ENCODE results near the gene SLC16A2.

Gene SLC16A2

DNA sequence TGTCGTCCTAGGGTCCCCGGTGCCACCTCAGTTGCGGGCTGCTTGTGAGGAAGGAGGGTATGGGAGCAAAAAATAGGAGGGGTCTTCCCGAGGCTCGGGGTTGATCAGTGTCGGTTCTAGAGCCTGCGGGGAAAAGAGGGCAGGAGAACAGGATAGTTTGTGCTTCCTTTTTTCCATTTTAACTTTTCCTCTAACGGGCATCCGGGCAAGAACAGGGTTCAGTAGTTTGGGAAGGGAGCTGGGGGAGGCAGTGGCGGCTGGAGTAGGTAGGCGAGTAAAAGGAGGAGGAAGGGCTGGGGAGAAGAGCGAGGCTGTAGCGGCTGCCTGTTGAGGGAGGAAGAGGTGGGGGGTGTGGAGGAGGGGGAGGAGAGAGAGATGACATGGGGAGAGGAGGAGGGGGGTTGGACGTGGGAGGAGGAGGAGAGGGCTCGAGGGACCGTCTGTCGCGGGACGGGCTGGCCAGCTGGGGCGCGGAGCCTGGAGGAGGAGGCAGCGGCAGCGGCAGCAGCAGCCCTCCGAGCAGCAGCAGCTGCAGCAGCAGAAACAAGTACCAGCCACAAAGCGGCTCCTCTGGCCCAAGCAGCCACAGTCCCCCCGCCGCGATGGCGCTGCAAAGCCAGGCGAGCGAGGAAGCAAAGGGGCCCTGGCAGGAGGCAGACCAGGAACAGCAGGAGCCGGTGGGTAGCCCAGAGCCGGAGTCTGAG, at the start of gene SLC16A2 (continued):
- TF ChIP-seq, protein P1, sequence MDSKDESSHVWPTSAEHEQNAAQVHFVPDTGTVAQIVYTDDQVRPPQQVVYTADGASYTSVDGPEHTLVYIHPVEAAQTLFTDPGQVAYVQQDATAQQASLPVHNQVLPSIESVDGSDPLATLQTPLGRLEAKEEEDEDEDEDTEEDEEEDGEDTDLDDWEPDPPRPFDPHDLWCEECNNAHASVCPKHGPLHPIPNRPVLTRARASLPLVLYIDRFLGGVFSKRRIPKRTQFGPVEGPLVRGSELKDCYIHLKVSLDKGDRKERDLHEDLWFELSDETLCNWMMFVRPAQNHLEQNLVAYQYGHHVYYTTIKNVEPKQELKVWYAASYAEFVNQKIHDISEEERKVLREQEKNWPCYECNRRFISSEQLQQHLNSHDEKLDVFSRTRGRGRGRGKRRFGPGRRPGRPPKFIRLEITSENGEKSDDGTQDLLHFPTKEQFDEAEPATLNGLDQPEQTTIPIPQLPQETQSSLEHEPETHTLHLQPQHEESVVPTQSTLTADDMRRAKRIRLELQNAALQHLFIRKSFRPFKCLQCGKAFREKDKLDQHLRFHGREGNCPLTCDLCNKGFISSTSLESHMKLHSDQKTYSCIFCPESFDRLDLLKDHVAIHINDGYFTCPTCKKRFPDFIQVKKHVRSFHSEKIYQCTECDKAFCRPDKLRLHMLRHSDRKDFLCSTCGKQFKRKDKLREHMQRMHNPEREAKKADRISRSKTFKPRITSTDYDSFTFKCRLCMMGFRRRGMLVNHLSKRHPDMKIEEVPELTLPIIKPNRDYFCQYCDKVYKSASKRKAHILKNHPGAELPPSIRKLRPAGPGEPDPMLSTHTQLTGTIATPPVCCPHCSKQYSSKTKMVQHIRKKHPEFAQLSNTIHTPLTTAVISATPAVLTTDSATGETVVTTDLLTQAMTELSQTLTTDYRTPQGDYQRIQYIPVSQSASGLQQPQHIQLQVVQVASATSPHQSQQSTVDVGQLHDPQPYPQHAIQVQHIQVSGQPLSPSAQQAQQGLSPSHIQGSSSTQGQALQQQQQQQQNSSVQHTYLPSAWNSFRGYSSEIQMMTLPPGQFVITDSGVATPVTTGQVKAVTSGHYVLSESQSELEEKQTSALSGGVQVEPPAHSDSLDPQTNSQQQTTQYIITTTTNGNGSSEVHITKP (tag by site-specific recombination; IDR thresholded peaks at IDR 0.05) = peak; percentile 43; the same call in 1 of the 2 replicates
- TF ChIP-seq, protein P2, sequence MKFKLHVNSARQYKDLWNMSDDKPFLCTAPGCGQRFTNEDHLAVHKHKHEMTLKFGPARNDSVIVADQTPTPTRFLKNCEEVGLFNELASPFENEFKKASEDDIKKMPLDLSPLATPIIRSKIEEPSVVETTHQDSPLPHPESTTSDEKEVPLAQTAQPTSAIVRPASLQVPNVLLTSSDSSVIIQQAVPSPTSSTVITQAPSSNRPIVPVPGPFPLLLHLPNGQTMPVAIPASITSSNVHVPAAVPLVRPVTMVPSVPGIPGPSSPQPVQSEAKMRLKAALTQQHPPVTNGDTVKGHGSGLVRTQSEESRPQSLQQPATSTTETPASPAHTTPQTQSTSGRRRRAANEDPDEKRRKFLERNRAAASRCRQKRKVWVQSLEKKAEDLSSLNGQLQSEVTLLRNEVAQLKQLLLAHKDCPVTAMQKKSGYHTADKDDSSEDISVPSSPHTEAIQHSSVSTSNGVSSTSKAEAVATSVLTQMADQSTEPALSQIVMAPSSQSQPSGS (tag by site-specific recombination; IDR thresholded peaks at IDR 0.05; ENCODE audit: low read depth) = peak; percentile 35; the same call in 1 of the 2 replicates
- TF ChIP-seq ZNF830 (tag by site-specific recombination; IDR thresholded peaks at IDR 0.05; ENCODE audit: low read depth) = no peak
- no peak for TF ChIP-seq ZNF701 (tag by site-specific recombination; IDR thresholded peaks at IDR 0.05)
- no peak for TF ChIP-seq ZNF16 (tag by site-specific recombination; IDR thresholded peaks at IDR 0.05; ENCODE audit: low read depth)
- no peak for TF ChIP-seq TRIM28 (IDR thresholded peaks at IDR 0.05; ENCODE audit: borderline replicate concordance, low read length)
- TF ChIP-seq ZBTB48 (tag by site-specific recombination; IDR thresholded peaks at IDR 0.05) = peak; percentile 95
- peak; percentile 81 for TF ChIP-seq KLF8 (tag by site-specific recombination; IDR thresholded peaks at IDR 0.05)
- TF ChIP-seq ZNF23 (tag by site-specific recombination; IDR thresholded peaks at IDR 0.05; ENCODE audit: borderline replicate concordance) = no peak
- TF ChIP-seq ZNF837 (tag by site-specific recombination; IDR thresholded peaks at IDR 0.05) = no peak
- TF ChIP-seq, protein P3, sequence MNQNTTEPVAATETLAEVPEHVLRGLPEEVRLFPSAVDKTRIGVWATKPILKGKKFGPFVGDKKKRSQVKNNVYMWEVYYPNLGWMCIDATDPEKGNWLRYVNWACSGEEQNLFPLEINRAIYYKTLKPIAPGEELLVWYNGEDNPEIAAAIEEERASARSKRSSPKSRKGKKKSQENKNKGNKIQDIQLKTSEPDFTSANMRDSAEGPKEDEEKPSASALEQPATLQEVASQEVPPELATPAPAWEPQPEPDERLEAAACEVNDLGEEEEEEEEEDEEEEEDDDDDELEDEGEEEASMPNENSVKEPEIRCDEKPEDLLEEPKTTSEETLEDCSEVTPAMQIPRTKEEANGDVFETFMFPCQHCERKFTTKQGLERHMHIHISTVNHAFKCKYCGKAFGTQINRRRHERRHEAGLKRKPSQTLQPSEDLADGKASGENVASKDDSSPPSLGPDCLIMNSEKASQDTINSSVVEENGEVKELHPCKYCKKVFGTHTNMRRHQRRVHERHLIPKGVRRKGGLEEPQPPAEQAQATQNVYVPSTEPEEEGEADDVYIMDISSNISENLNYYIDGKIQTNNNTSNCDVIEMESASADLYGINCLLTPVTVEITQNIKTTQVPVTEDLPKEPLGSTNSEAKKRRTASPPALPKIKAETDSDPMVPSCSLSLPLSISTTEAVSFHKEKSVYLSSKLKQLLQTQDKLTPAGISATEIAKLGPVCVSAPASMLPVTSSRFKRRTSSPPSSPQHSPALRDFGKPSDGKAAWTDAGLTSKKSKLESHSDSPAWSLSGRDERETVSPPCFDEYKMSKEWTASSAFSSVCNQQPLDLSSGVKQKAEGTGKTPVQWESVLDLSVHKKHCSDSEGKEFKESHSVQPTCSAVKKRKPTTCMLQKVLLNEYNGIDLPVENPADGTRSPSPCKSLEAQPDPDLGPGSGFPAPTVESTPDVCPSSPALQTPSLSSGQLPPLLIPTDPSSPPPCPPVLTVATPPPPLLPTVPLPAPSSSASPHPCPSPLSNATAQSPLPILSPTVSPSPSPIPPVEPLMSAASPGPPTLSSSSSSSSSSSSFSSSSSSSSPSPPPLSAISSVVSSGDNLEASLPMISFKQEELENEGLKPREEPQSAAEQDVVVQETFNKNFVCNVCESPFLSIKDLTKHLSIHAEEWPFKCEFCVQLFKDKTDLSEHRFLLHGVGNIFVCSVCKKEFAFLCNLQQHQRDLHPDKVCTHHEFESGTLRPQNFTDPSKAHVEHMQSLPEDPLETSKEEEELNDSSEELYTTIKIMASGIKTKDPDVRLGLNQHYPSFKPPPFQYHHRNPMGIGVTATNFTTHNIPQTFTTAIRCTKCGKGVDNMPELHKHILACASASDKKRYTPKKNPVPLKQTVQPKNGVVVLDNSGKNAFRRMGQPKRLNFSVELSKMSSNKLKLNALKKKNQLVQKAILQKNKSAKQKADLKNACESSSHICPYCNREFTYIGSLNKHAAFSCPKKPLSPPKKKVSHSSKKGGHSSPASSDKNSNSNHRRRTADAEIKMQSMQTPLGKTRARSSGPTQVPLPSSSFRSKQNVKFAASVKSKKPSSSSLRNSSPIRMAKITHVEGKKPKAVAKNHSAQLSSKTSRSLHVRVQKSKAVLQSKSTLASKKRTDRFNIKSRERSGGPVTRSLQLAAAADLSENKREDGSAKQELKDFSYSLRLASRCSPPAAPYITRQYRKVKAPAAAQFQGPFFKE (tag by site-specific recombination; IDR thresholded peaks at IDR 0.05; ENCODE audit: borderline replicate concordance) = no peak
- TF ChIP-seq SP3 (tag by site-specific recombination; IDR thresholded peaks at IDR 0.05) = peak; percentile 68

DNA sequence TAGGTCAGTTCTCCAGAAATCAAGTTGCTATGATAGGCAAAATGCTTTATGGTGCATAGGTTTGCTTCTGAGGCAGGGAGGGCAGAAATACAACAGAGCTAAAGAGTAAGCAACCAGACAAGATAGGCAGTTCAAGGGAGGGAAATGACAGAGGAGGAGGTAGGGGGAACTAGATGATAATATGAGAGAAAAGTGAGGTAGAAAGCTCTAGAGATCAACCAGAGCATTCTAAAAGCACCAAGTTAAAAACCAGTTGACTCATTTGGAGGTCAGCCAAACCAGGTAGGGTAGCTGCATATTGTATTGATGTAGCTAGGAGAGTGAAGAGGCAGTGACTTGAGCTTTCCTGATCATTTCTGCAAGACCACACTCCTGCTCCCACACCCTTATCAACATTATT, 49.0 kb upstream of the SLC16A2 start:
- ChIA-PET POLR2A (interaction anchor here (1.0 kb wide), 1 partner anchor 8 kb away, joined by 3 read pairs; no protein-coding TSS in a partner anchor), CTCF (interaction anchor here (0.9 to 1.9 kb wide), 3 partner anchors 10 to 14 kb away, joined by 4 to 10 read pairs (median 8); no protein-coding TSS in a partner anchor)
- no peaks in the 10 kb centered on the region for H3K4me1 ChIP-seq (ENCODE audit: control insufficient read depth, insufficient read depth, low read length)
- no peaks in the 10 kb centered on the region for H3K36me3 ChIP-seq (ENCODE audit: control insufficient read depth in 2 of 2, insufficient read depth in 1 of 2, low read length in 2 of 2)
- no peak overlapping the region for H3K4me3 ChIP-seq (ENCODE audit: low read depth, low read length)
- H3K9me3 ChIP-seq (ENCODE audit: control insufficient read depth, insufficient read depth, low read depth, low read length) = no peaks in the 10 kb centered on the region
- no peak overlapping the region for H3K27ac ChIP-seq (ENCODE audit: extremely low read depth, low read depth, low read length)
- TF ChIP-seq ZNF776 (tag by site-specific recombination; IDR thresholded peaks at IDR 0.05; ENCODE audit: borderline replicate concordance) (no peak), ZNF777 (tag by site-specific recombination; IDR thresholded peaks at IDR 0.05; ENCODE audit: borderline replicate concordance) (no peak), ZBTB7A (tag by site-specific recombination; IDR thresholded peaks at IDR 0.05; ENCODE audit: low read depth) (no peak), TRIM28 (IDR thresholded peaks at IDR 0.05; ENCODE audit: borderline replicate concordance, low read length) (no peak), ZFP69B (tag by site-specific recombination; IDR thresholded peaks at IDR 0.05) (no peak), ZNF391 (tag by site-specific recombination; IDR thresholded peaks at IDR 0.05; ENCODE audit: borderline replicate concordance, low read depth) (no peak), ZFP41 (tag by site-specific recombination; IDR thresholded peaks at IDR 0.05; ENCODE audit: borderline replicate concordance) (no peak), ZNF366 (tag by site-specific recombination; conservative IDR thresholded peaks at IDR 0.05) (no peak)
- TF ChIP-seq, protein P4, sequence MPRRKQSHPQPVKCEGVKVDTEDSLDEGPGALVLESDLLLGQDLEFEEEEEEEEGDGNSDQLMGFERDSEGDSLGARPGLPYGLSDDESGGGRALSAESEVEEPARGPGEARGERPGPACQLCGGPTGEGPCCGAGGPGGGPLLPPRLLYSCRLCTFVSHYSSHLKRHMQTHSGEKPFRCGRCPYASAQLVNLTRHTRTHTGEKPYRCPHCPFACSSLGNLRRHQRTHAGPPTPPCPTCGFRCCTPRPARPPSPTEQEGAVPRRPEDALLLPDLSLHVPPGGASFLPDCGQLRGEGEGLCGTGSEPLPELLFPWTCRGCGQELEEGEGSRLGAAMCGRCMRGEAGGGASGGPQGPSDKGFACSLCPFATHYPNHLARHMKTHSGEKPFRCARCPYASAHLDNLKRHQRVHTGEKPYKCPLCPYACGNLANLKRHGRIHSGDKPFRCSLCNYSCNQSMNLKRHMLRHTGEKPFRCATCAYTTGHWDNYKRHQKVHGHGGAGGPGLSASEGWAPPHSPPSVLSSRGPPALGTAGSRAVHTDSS (tag by site-specific recombination; IDR thresholded peaks at IDR 0.05) = no peak

All from HEK293 (cell line).